H1 (cell line): ENCODE data around the gene PAX3. TPM values are rescaled to one million over a fixed set of nuclear protein-coding genes. Genes with fewer than 3 reads are reported as not detected.

ENCODE experiments used
- CTCF ChIA-PET: fragments of 300-600 bp; sonication (Branson Sonifier 250); formaldehyde crosslinking; loops from one replicate; lab custom pipeline; 2021; ENCODE audit not compliant: partially characterized antibody; lab: Charles Lee
- POLR2A ChIA-PET: fragments of 300-600 bp; sonication (Branson Sonifier 250); formaldehyde crosslinking; loops from one replicate; lab custom pipeline; 2021; ENCODE audit warnings: inconsistent platforms; ENCODE audit not compliant: partially characterized antibody; lab: Charles Lee
- DNase-seq, 2 experiments: peaks; one replicate each; pipeline versions ENCODE4 v3.0.0 to v3.0.0-alpha.2; 2010 to 2022; ENCODE audit warnings: low spot score in 2 of 2, low read depth in 1 of 2, mixed read lengths in 1 of 2
- FAIRE-seq: peaks from 2 replicates; lab custom pipeline; 2011; peaks lifted over from hg19 to GRCh38; lab: Jason Lieb, UNC
- H2AFZ ChIP-seq: 2 replicates; pipeline ENCODE4 v1.8.1; 2012; ENCODE audit warnings: low read length, inconsistent platforms
- H2AK5ac ChIP-seq: 2 replicates; pipeline ENCODE4 v1.6.1; 2013; ENCODE audit warnings: low read depth, low read length
- H2BK120ac ChIP-seq: replicated peaks from 2 replicates; pipeline ENCODE3; 2013; ENCODE audit warnings: low read depth, low read length, inconsistent platforms
- H2BK12ac ChIP-seq: 2 replicates; pipeline ENCODE4 v1.6.1; 2013; ENCODE audit warnings: low read depth, low read length
- H2BK15ac ChIP-seq: 2 replicates; pipeline ENCODE4 v1.6.1; 2013; ENCODE audit warnings: low read length
- H2BK20ac ChIP-seq: 2 replicates; pipeline ENCODE4 v1.6.1; 2013; ENCODE audit warnings: low read length
- H2BK5ac ChIP-seq: 2 replicates; pipeline ENCODE4 v1.6.1; 2013; ENCODE audit warnings: low read depth, low read length
- H3K14ac ChIP-seq: 2 replicates; pipeline ENCODE4 v1.6.1; 2013; ENCODE audit warnings: inconsistent platforms; ENCODE audit not compliant: insufficient read length
- H3K18ac ChIP-seq: 2 replicates; pipeline ENCODE4 v1.6.1; 2013; ENCODE audit warnings: low read length; ENCODE audit errors: extremely low read depth
- H3K23ac ChIP-seq: 2 replicates; pipeline ENCODE4 v1.6.1; 2013; ENCODE audit warnings: inconsistent platforms; ENCODE audit not compliant: insufficient read length
- H3K23me2 ChIP-seq: 2 replicates; pipeline ENCODE4 v1.6.1; 2013; ENCODE audit warnings: low read depth, low read length
- H3K27ac ChIP-seq: 2 replicates; pipeline ENCODE4 v1.6.1; 2011; ENCODE audit warnings: low read depth, low read length, inconsistent platforms
- H3K27me3 ChIP-seq, 4 experiments: replicated peaks in 1 of 4; 1 replicate in 1 of 4; 2 replicates in 3 of 4; pipeline versions ENCODE4 v1.6.1 to v1.8.1; 2011 to 2013; ENCODE audit warnings: low read length in 3 of 4, mild to moderate bottlenecking in 3 of 4, inconsistent platforms in 2 of 4, mixed read lengths in 2 of 4, moderate library complexity in 1 of 4; ENCODE audit not compliant: control insufficient read depth in 3 of 4, insufficient read depth in 3 of 4; ENCODE audit errors: extremely low read depth in 1 of 4
- H3K36me3 ChIP-seq, 4 experiments: 2 replicates each; pipeline versions ENCODE4 v1.6.1 to v1.8.1; 2011 to 2013; ENCODE audit warnings: mild to moderate bottlenecking in 4 of 4, low read length in 3 of 4, moderate library complexity in 2 of 4, control low read depth in 1 of 4, inconsistent platforms in 1 of 4; ENCODE audit not compliant: insufficient read depth in 4 of 4, control insufficient read depth in 2 of 4
- H3K4ac ChIP-seq: replicated peaks from 2 replicates; pipeline ENCODE3; 2013; ENCODE audit warnings: low read length, low read depth, mixed read lengths, inconsistent platforms; ENCODE audit not compliant: insufficient read length
- H3K4me1 ChIP-seq, 4 experiments: replicated peaks in 1 of 4; 1 replicate in 1 of 4; 2 replicates in 3 of 4; pipeline versions ENCODE4 v1.6.1 to v1.8.1; 2011 to 2013; ENCODE audit warnings: low read length in 3 of 4, inconsistent platforms in 2 of 4, mixed read lengths in 1 of 4; ENCODE audit not compliant: insufficient read depth in 4 of 4, control insufficient read depth in 3 of 4
- H3K4me2 ChIP-seq, 2 experiments: 2 replicates each; pipeline versions ENCODE4 v1.6.1 to v1.8.1; 2011 to 2013; ENCODE audit warnings: low read depth in 2 of 2, low read length in 2 of 2, control low read depth in 1 of 2, inconsistent platforms in 1 of 2, mild to moderate bottlenecking in 1 of 2; ENCODE audit not compliant: insufficient read depth in 1 of 2
- H3K4me3 ChIP-seq, 4 experiments: fragments of 200-600, 300-600 bp in 1 of 4; sonication (generic), shearing (Covaris generic), sonication (Bioruptor Twin) in 1 of 4; 2 replicates each; pipeline versions ENCODE4 v1.5.1 to v1.8.1; 2011 to 2016; ENCODE audit warnings: low read length in 4 of 4, low read depth in 3 of 4, control low read depth in 2 of 4, inconsistent platforms in 2 of 4, mild to moderate bottlenecking in 2 of 4, mixed read lengths in 1 of 4, moderate library complexity in 1 of 4; ENCODE audit not compliant: insufficient read depth in 2 of 4; ENCODE audit errors: extremely low read depth in 1 of 4
- H3K56ac ChIP-seq: replicated peaks from 2 replicates; pipeline ENCODE3; 2013; ENCODE audit warnings: low read depth, mild to moderate bottlenecking, mixed read lengths, low read length, inconsistent platforms; ENCODE audit not compliant: insufficient read length
- H3K79me1 ChIP-seq: 2 replicates; pipeline ENCODE4 v1.6.1; 2013; ENCODE audit warnings: low read depth, low read length, control low read depth
- H3K79me2 ChIP-seq, 2 experiments: 2 replicates each; pipeline versions ENCODE4 v1.6.1 to v1.8.1; 2012 to 2013; ENCODE audit warnings: low read length in 2 of 2, mild to moderate bottlenecking in 2 of 2, inconsistent platforms in 1 of 2; ENCODE audit not compliant: insufficient read depth in 2 of 2, control insufficient read depth in 1 of 2
- H3K9ac ChIP-seq, 4 experiments: replicated peaks in 1 of 4; 1 replicate in 1 of 4; 2 replicates in 3 of 4; pipeline versions ENCODE4 v1.6.1 to v1.8.1; 2011 to 2013; ENCODE audit warnings: low read depth in 3 of 4, low read length in 3 of 4, control low read depth in 2 of 4, mild to moderate bottlenecking in 2 of 4, moderate library complexity in 2 of 4, inconsistent platforms in 1 of 4; ENCODE audit errors: extremely low read depth in 1 of 4
- H3K9me3 ChIP-seq, 2 experiments: 2 replicates each; pipeline versions ENCODE4 v1.6.1 to v1.8.1; 2012 to 2013; ENCODE audit warnings: mild to moderate bottlenecking in 2 of 2, moderate library complexity in 2 of 2, control low read depth in 1 of 2, inconsistent platforms in 1 of 2, low read depth in 1 of 2, low read length in 1 of 2, mixed read lengths in 1 of 2; ENCODE audit not compliant: insufficient read depth in 2 of 2
- H4K20me1 ChIP-seq, 2 experiments: replicated peaks in 1 of 2; 2 replicates each; pipeline versions ENCODE3 to v1.8.1; 2011 to 2013; ENCODE audit warnings: inconsistent platforms in 2 of 2, low read length in 2 of 2, mild to moderate bottlenecking in 1 of 2; ENCODE audit not compliant: insufficient read depth in 2 of 2, control insufficient read depth in 1 of 2
- H4K5ac ChIP-seq: 2 replicates; pipeline ENCODE4 v1.6.1; 2013; ENCODE audit warnings: low read length, low read depth, mixed read lengths, inconsistent platforms; ENCODE audit not compliant: insufficient read length
- H4K8ac ChIP-seq: 2 replicates; pipeline ENCODE4 v1.8.0; 2013; ENCODE audit warnings: mild to moderate bottlenecking, moderate library complexity, low read length, inconsistent platforms; ENCODE audit not compliant: insufficient read depth; ENCODE audit errors: extremely low read depth
- H4K91ac ChIP-seq: replicated peaks from 2 replicates; pipeline ENCODE3; 2013; ENCODE audit warnings: low read length, mixed read lengths, inconsistent platforms; ENCODE audit not compliant: insufficient read length
- BCL11A ChIP-seq, 2 experiments: IDR thresholded peaks; one replicate each; pipeline ENCODE4 v1.6.1; 2011; ENCODE audit warnings: low read depth in 2 of 2, low read length in 2 of 2, mild to moderate bottlenecking in 2 of 2
- BRCA1 ChIP-seq: IDR thresholded peaks from 2 replicates; pipeline ENCODE4 v1.6.1; 2012; ENCODE audit warnings: low read depth, low read length, improper control_type of control experiment
- CHD2 ChIP-seq: IDR thresholded peaks from 2 replicates; pipeline ENCODE4 v1.6.1; 2012; ENCODE audit warnings: low read length, improper control_type of control experiment
- CTBP2 ChIP-seq: IDR thresholded peaks from 2 replicates; pipeline ENCODE4 v1.7.0; 2011; ENCODE audit warnings: borderline replicate concordance, mild to moderate bottlenecking, moderate library complexity, mixed read lengths, low read length; ENCODE audit not compliant: insufficient read depth, insufficient read length
- HDAC2 ChIP-seq, 2 experiments: fragments of 300-600 bp in 1 of 2; sonication (generic) in 1 of 2; IDR thresholded peaks; 2 replicates each; pipeline ENCODE4 v1.6.1; 2011 to 2012; ENCODE audit warnings: low read depth in 2 of 2, low read length in 2 of 2, mild to moderate bottlenecking in 2 of 2, moderate library complexity in 2 of 2, borderline replicate concordance in 1 of 2, inconsistent platforms in 1 of 2
- HDAC6 ChIP-seq: IDR thresholded peaks from one replicate; pipeline ENCODE4 v1.7.1; 2012; ENCODE audit warnings: low read depth, mild to moderate bottlenecking, inconsistent platforms, low read length, moderate library complexity
- JUN ChIP-seq: IDR thresholded peaks from 2 replicates; pipeline ENCODE4 v1.6.1; 2011; ENCODE audit warnings: low read depth, mild to moderate bottlenecking, improper control_type of control experiment, low read length
- RBBP5 ChIP-seq: IDR thresholded peaks from 2 replicates; pipeline ENCODE4 v1.7.1; 2012; ENCODE audit warnings: low read depth, mild to moderate bottlenecking, inconsistent platforms, low read length, moderate library complexity, borderline replicate concordance
- TAF7 ChIP-seq: optimal IDR thresholded peaks from 2 replicates; pipeline ENCODE3; 2011; ENCODE audit warnings: low read depth, mild to moderate bottlenecking, inconsistent platforms, low read length, moderate library complexity, borderline replicate concordance
- TEAD4 ChIP-seq: IDR thresholded peaks from 2 replicates; pipeline ENCODE4 v1.6.1; 2012; ENCODE audit warnings: low read depth, low read length, inconsistent platforms, mixed read lengths
- WGBS, 2 experiments: shearing (Covaris generic) in 1 of 2; methylation state at CpG; one replicate each; pipeline versions ENCODE4 v1.1.6 to v1.1.7; 2013 to 2015; ENCODE audit warnings: low lambda C conversion rate in 2 of 2, mixed read lengths in 2 of 2, inconsistent platforms in 1 of 2, low coverage in 1 of 2, missing lambda C conversion rate in 1 of 2; ENCODE audit not compliant: insufficient replicate concordance in 2 of 2, insufficient coverage in 1 of 2, insufficient read length in 1 of 2; ENCODE audit errors: extremely low coverage in 1 of 2, missing lambda C conversion rate in 1 of 2; 5-methylcytosine and 5-hydroxymethylcytosine counted together
- polyA plus RNA-seq, 7 experiments: library from polyadenylated mRNA; depleted of rRNA in 3 of 7; stranded (reverse) in 5 of 7; unstranded in 2 of 7; fragments of >200 nt in 5 of 7; fragments of 200-250 nt in 2 of 7; gene quantifications; 1 replicate in 5 of 7; 2 replicates in 1 of 7; 4 replicates in 1 of 7; pipeline versions ENCODE4 v1.2.1 to v1.2.3, GENCODE V29; 2011 to 2013; ENCODE audit warnings: missing spikeins in 2 of 7, mixed read lengths in 2 of 7
- total RNA-seq: library from RNA; stranded (reverse); fragmentation: NEBNext Ultra II Directional; extraction: Animal tissue kit (Norgen Biotek cat#: 25700); gene quantifications from 2 replicates; pipeline ENCODE4 v1.2.1, GENCODE V29; 2021

PAX3 gene
- total and polyA plus RNA-seq, 2 of the 8 experiments (the other 6 are each of a cell fraction or from before 2014, with no cell fraction given) = 0.33 TPM; not detected in 1

- no peak for FAIRE-seq
- H3K9me3 ChIP-seq = peaks cover 0 to 3% of the 10 kb centered on the region in 2 experiments; a peak in 1 of 4 replicates
- no peaks in the 10 kb centered on the region for H3K23me2 ChIP-seq
- no peak overlapping the region for H2AK5ac ChIP-seq
- no peak for DNase-seq
- H2BK120ac ChIP-seq = no peak overlapping the region
- no peak overlapping the region for H2BK5ac ChIP-seq
- H3K14ac ChIP-seq = no peak overlapping the region
- no peak overlapping the region for H4K8ac ChIP-seq
- no peak overlapping the region for H3K4ac ChIP-seq
- POLR2A ChIA-PET = no interaction called here
- no peaks in the 10 kb centered on the region for H3K79me1 ChIP-seq
- no peaks in the 10 kb centered on the region for H3K27me3 ChIP-seq
- H2BK15ac ChIP-seq = no peak overlapping the region
- H2BK12ac ChIP-seq = no peak overlapping the region
- CTCF ChIA-PET = interaction anchor here (0.7 to 1.0 kb wide), 2 partner anchors 229 to 279 kb away, joined by 3 read pairs; no protein-coding TSS in a partner anchor
- no peaks in the 10 kb centered on the region for H4K20me1 ChIP-seq
- no peak overlapping the region for H3K56ac ChIP-seq
- no peak overlapping the region for H4K5ac ChIP-seq
- no peak overlapping the region for H4K91ac ChIP-seq
- H3K4me3 ChIP-seq = no peak overlapping the region
- no peak overlapping the region for H3K18ac ChIP-seq
- H2AFZ ChIP-seq = no peak overlapping the region
- H3K79me2 ChIP-seq = no peaks in the 10 kb centered on the region
- H3K4me2 ChIP-seq = no peak overlapping the region
- no peaks in the 10 kb centered on the region for H3K36me3 ChIP-seq
- no peak overlapping the region for H2BK20ac ChIP-seq
- H3K23ac ChIP-seq = no peak overlapping the region
- H3K27ac ChIP-seq = no peak overlapping the region
- 99% methylated on average over 4 of the region's 4 CpGs; no CpG with 5 or more reads in 1 of the 2 experiments for WGBS, 2 experiments
- no peaks in the 10 kb centered on the region for H3K4me1 ChIP-seq
- H3K9ac ChIP-seq = no peak overlapping the region
- TF ChIP-seq JUN (no peak), TEAD4 (no peak), HDAC2 (IDR thresholded peaks at IDR 0.05; ENCODE audit: borderline replicate concordance in 1 of 2, low read depth in 2 of 2, low read length in 2 of 2) (no peak), CHD2 (no peak), CTBP2 (no peak), HDAC6 (no peak), TAF7 (no peak), RBBP5 (no peak), BRCA1 (no peak), BCL11A (IDR thresholded peaks at IDR 0.05; ENCODE audit: low read depth in 2 of 2, low read length in 2 of 2) (no peak)
These were observed 33.3 kb upstream of the PAX3 start for GRCh38 chr2:222332116-222332515.
